Upper lobe of left lung (tissue), 4 donors: ENCODE measurements around the gene TNC.

Source experiments
- CTCF ChIP-seq, 6 experiments: fragments of 450-650 bp in 4 of 6; fragments of 200-600 bp in 2 of 6; sonication (generic) in 2 of 6; IDR thresholded peaks; one replicate each; pipeline ENCODE4 v1.5.1; 2016 to 2019; ENCODE audit warnings: antibody characterized with exemption in 6 of 6
- EP300 ChIP-seq, 4 donors: sonication (generic); formaldehyde crosslinking; IDR thresholded peaks; one replicate each; pipeline ENCODE4 v1.5.1; 2017; ENCODE audit warnings: antibody characterized with exemption in 4 of 4, control low read depth in 2 of 4
- POLR2A ChIP-seq, 4 donors: fragments of 450-650 bp; IDR thresholded peaks; one replicate each; pipeline ENCODE4 v1.5.1; 2016 to 2017; ENCODE audit warnings: antibody characterized with exemption in 4 of 4, mild to moderate bottlenecking in 2 of 4

DNA sequence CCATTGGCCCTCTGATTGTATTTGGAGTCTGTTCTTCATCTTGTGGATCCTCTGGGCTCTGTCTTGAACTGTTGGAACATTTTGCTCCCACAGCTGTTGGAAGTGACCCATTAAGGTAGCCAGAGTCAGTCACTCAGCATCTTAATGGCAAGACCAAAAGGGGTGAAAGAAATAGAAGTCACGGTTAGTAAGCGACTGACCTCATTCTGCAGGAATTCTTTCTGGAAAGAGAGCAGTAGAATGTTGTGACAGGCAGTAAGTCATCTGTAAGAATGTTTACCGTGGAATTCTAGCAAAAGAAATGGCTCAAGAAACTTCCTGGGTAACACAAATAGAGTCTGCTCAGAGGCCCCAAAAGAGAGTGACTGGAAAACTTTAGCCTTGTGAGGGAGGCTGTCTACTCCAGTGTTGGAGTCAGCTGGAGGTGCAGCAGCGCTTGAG lies 28.6 kb upstream of the TNC start:
- TF ChIP-seq POLR2A (IDR thresholded peaks at IDR 0.05) (no peak), CTCF (IDR thresholded peaks at IDR 0.05) (no peak), EP300 (IDR thresholded peaks at IDR 0.05) (no peak)
